Measurements from ENCODE around the gene CYP8B1. TPM values are rescaled to one million over a fixed set of nuclear protein-coding genes. Genes with fewer than 3 reads are reported as not detected.
A peak's percentile ranks its signal among the peaks of the same experiment; 100 is the strongest.

Gene CYP8B1
- total and polyA plus RNA-seq, 9 of the 15 experiments (the other 6 are each of a cell fraction or from before 2014, with no cell fraction given) = 0.04 TPM; not detected in 8

DNA sequence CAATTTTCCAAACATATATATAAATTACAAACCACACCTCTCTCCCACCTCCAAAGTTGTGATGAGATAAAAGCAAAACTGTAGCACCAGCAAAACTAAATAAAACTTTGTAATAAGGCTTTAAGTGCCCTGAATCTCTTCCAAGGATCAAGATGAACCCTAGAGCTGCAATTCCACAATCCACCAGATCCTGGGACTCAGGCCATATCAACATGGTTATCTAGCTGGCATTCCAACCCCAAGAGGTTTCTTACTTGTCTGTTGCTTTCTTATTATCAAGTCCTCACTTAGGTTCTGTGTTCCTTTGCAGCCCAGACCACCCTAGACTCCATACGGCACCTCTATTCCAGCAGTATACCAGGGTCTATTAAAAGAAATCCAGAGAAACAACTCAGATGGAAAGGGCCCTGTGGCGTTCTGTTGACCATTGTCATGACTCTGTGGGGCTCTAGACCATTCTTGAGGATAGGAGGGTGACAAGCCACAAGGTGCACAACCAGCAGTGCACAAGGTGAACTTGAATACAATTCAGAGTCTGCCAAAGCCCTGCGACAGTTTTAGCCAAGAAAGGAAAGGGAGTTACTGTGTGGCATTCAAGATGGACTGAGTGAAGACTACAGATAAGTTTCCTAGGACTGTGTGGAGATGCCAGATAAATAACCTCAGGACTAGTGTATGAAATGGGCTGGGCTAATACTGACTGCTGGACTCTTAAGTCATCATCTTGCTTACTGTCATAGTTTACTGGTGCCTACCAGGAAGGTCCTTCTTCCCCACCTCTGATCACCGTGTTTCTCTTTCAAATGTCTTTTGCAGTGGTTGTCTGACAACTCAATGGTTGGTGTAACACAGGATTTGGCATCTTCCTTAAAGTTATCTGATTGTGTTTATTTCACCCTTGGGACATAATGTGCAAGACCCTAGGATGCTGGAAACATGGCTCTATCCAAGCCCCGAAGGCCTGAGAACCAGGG, 39.2 kb downstream of the CYP8B1 start (continued):
- TF ChIP-seq, protein P1, sequence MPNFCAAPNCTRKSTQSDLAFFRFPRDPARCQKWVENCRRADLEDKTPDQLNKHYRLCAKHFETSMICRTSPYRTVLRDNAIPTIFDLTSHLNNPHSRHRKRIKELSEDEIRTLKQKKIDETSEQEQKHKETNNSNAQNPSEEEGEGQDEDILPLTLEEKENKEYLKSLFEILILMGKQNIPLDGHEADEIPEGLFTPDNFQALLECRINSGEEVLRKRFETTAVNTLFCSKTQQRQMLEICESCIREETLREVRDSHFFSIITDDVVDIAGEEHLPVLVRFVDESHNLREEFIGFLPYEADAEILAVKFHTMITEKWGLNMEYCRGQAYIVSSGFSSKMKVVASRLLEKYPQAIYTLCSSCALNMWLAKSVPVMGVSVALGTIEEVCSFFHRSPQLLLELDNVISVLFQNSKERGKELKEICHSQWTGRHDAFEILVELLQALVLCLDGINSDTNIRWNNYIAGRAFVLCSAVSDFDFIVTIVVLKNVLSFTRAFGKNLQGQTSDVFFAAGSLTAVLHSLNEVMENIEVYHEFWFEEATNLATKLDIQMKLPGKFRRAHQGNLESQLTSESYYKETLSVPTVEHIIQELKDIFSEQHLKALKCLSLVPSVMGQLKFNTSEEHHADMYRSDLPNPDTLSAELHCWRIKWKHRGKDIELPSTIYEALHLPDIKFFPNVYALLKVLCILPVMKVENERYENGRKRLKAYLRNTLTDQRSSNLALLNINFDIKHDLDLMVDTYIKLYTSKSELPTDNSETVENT (CRISPR knock-in tag; IDR thresholded peaks at IDR 0.05) = no peak
- TF ChIP-seq, protein P2, sequence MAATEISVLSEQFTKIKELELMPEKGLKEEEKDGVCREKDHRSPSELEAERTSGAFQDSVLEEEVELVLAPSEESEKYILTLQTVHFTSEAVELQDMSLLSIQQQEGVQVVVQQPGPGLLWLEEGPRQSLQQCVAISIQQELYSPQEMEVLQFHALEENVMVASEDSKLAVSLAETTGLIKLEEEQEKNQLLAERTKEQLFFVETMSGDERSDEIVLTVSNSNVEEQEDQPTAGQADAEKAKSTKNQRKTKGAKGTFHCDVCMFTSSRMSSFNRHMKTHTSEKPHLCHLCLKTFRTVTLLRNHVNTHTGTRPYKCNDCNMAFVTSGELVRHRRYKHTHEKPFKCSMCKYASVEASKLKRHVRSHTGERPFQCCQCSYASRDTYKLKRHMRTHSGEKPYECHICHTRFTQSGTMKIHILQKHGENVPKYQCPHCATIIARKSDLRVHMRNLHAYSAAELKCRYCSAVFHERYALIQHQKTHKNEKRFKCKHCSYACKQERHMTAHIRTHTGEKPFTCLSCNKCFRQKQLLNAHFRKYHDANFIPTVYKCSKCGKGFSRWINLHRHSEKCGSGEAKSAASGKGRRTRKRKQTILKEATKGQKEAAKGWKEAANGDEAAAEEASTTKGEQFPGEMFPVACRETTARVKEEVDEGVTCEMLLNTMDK (IDR thresholded peaks at IDR 0.05; ENCODE audit: borderline replicate concordance, insufficient read depth, low read depth, low read length, poor library complexity, severe bottlenecking) = no peak
- TF ChIP-seq, protein P3, sequence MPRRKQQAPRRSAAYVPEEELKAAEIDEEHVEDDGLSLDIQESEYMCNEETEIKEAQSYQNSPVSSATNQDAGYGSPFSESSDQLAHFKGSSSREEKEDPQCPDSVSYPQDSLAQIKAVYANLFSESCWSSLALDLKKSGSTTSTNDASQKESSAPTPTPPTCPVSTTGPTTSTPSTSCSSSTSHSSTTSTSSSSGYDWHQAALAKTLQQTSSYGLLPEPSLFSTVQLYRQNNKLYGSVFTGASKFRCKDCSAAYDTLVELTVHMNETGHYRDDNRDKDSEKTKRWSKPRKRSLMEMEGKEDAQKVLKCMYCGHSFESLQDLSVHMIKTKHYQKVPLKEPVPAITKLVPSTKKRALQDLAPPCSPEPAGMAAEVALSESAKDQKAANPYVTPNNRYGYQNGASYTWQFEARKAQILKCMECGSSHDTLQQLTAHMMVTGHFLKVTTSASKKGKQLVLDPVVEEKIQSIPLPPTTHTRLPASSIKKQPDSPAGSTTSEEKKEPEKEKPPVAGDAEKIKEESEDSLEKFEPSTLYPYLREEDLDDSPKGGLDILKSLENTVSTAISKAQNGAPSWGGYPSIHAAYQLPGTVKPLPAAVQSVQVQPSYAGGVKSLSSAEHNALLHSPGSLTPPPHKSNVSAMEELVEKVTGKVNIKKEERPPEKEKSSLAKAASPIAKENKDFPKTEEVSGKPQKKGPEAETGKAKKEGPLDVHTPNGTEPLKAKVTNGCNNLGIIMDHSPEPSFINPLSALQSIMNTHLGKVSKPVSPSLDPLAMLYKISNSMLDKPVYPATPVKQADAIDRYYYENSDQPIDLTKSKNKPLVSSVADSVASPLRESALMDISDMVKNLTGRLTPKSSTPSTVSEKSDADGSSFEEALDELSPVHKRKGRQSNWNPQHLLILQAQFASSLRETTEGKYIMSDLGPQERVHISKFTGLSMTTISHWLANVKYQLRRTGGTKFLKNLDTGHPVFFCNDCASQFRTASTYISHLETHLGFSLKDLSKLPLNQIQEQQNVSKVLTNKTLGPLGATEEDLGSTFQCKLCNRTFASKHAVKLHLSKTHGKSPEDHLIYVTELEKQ (CRISPR knock-in tag; IDR thresholded peaks at IDR 0.05) = no peak
- TF ChIP-seq SNIP1 (IDR thresholded peaks at IDR 0.05; ENCODE audit: low read depth) (no peak), SIX5 (IDR thresholded peaks at IDR 0.05; ENCODE audit: borderline replicate concordance in 1 of 2, insufficient read depth in 1 of 2, low read depth in 1 of 2, low read length in 2 of 2) (no peak), ELF4 (CRISPR knock-in tag; IDR thresholded peaks at IDR 0.05) (0 out of 2 replicates have a peak, but pooled peaks have one; percentile 56), ZNF263 (CRISPR knock-in tag; IDR thresholded peaks at IDR 0.05; ENCODE audit: borderline replicate concordance) (peak; percentile 58; the same call in 1 of the 2 replicates), ZEB2 (IDR thresholded peaks at IDR 0.05) (peak; percentile 84), SRF (CRISPR knock-in tag; IDR thresholded peaks at IDR 0.05) (peak in 1 of 2 experiments; percentile 85; a peak in 1 of 4 replicates), MEF2A (IDR thresholded peaks at IDR 0.05; ENCODE audit: control insufficient read depth, low read depth, low read length) (0 out of 2 replicates have a peak, but pooled peaks have one; percentile 51), ZBTB7A (IDR thresholded peaks at IDR 0.05; ENCODE audit: borderline replicate concordance, control insufficient read depth, low read depth, low read length) (no peak), SAFB2 (IDR thresholded peaks at IDR 0.05; ENCODE audit: borderline replicate concordance, low read depth, low read length, severe bottlenecking) (no peak), SRSF3 (IDR thresholded peaks at IDR 0.05; ENCODE audit: insufficient read depth, low read length) (no peak), HSF4 (CRISPR knock-in tag; IDR thresholded peaks at IDR 0.05; ENCODE audit: borderline replicate concordance) (no peak), MEF2D (tag; conservative IDR thresholded peaks at IDR 0.05; ENCODE audit: low read depth) (peak; percentile 64; the same call in 1 of the 2 replicates)

Data from K562 (cell line).